DLD1 (cell line): Measurements from ENCODE around the gene PDE11A.
"Not testable (repeated sequence)": the region's sequence is repeated elsewhere in the genome, so short reads cannot be mapped to it uniquely, and the experiment has no call there.

Source experiments
- in situ Hi-C: cut with HindIII; loops from 2 replicates; pipeline ENCODE4 v1.10.0; 2017; ENCODE audit warnings: low sequenced_read_pairs

Gene PDE11A

DNA sequence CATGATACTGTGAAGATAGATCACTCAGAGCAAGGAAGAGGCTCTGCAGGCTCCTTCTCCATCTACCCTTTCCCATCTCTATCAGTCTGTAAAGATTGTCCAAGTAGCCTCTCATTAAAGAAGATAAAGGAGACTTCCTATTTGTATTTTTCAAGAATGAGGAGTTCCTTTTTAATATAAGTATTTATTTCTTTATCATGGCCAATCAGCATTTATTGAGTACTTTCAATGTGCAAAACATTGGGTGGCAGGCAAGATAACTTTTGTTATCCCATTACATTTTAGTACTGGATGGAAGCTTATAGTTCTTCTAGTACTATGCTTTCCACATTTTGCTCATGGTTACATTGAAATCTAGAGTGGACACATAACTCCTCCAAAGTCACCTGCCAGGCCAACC, 3.6 kb upstream of the PDE11A start:
- in situ Hi-C loops = no loop called here

DNA sequence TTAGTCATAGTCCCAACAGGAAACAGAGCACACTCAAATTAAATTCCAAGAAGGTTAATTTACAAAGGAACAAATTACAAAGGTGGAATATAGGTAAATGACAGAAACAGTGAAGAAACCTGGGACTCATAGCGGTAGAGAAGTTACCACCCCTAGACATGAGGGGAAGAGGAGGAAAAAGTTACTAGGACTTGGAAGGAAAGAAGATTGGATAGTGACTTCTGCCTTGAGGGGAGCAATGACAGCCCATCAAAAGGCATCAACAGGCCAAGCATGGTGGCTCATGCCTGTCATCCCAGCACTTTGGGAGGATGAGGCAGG, 2.4 kb upstream of the PDE11A start:
- in situ Hi-C loops = no loop called here

DNA sequence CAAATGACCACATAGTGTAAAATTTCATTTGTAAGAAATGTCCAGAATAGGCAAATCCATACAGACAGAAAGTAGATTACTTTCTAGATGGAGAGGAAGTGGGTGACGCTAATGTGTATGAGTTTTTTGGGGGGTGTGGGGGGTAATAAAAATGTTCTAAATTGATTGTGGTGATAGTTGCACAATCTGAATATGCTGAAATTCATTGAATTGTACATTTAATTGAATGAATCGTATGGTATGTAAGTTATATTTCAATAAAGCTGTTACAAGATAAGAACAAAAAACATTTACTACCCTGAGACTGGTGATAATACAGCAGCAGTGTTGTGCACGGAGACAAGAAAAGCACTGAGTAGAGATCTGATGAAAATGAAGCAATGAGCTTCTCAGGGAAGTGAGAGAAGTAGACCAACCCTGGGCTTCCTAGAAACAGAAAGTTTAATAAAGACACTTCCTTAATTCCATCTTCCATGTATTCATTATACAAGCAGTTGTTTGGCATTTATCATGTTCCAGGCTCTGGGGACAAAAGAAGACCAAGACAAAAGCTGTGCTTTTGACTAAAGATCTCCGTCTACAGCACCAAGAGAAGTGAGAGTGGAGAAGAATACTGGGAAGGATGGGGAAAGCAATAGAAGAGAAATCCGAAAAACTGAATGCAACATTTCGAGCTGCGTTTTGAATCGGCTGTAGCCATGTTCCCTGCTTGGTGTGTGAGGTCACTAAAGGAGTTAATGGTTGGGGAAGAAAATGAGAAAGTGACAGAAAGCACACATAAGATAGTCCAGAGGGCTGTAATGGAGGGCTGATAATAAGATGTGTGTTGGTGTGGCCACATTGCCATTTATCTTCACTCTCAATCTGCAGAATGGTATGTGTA, 1.8 kb upstream of the PDE11A start:
- in situ Hi-C loops = no loop called here

DNA sequence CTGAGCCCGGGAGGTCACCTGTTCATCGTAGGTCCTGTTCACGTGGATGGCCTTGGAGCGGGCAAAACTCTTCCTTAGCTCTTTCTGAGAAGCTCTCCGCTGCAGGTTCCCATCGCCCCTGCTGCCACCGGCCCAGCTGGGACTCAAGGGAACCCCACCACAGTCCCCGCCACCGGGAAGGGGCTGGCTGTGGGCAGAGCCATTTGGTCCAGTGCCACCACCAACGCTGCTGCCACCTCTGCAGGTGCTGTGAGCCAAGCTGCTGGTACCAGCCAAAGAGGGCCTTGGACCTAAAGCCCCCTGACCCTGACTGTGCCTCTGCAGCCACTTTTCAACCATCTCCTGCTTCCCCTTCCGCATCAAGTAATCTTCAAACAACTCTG, 586 bp downstream of the PDE11A start:
- in situ Hi-C loops = no loop called here

- in situ Hi-C loops = no loop called here
Observed at GRCh38 chr2:178070824-178071223, 1.8 kb downstream of the PDE11A start.

GRCh38 chr2:178069551-178069950, 3.0 kb downstream of the PDE11A start:
- in situ Hi-C loops = no loop called here

GRCh38 chr2:178068823-178069454, 3.6 kb downstream of the PDE11A start:
- in situ Hi-C loops = no loop called here

- in situ Hi-C loops = no loop called here
Observed at GRCh38 chr2:178066890-178067669, 5.5 kb downstream of the PDE11A start.

DNA sequence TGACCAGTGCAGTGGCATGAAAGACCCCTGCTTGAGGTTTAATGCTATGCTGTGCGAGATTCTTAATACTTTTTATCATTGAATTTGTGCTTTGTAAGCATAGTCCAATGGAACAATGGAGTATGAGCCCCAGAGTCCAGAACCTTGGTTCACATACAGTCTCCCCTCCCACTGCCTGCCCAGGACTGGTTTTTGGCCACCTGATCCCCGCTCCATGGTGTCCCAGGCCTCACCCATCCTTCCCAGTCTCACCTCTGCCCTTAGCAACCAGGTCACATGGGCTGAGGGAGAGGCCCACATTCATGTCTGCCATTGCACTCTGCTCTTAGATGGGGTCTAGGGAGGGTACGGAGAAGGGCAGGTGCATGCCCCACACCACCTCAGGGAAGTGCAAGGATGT, 6.3 kb downstream of the PDE11A start:
- in situ Hi-C loops = no loop called here

DNA sequence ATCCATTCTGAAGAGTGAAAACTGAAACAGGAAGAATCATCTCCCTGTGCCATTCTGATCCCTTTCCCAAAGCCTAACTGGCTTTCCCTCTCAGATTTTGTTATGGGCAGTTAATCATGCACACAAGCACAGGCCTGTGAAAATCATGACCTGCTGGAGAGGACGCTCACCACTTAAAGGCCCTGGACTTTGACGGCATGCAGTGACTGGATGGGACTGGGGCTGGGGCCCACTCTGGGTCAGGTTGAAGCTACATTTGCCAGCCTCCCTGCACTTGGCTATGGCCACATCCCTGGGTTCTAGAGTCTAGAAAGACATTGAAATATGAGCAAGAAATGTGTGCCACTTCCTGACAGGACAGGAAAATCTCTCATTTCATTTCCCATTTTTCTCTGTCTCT, 12.9 kb downstream of the PDE11A start:
- in situ Hi-C loops = no loop called here

- in situ Hi-C loops = no loop called here
Observed at GRCh38 chr2:178059111-178059510, 13.5 kb downstream of the PDE11A start.

DNA sequence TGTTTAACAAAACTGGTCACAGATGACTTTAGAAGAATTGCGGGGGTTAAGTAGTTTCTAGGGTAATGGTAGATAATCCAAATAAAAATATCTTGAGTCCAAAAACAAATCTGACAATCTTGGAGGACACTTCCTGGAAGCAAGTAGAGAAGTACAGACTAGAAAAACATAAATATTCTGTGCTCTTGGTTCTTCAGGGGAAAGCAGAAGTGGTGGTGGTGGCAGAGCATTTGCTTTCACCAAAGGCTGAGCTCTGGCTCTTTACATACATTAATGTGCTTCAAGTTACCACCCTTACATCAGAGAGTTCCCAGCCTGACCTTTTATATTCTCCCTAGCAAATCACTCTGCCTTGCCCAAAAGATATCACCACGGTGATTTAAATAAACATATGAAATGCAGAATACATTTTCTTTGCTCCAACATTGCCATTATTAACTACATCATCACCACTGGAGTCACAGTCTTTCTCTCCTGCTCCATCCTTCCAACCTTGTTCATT, 15.3 kb downstream of the PDE11A start:
- in situ Hi-C loops = no loop called here

DNA sequence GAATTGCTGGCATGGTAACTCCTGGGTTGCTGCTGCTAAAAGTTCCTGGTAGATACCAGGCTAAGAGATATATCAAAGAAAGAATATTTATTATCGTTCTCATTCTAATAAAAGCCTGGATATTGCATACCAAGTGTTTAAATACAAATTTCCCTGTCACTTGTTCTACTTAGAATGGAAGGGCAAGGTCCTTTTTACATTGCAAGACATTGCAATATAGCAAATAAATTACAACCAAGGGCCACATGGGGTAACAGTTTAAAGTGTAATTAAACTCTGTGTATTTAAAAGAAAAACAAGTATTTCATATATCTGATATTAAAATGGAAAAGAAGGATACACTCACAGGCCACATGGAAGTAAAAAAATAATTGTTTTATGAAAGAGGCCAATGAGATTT, 16.2 kb downstream of the PDE11A start:
- in situ Hi-C loops = no loop called here

DNA sequence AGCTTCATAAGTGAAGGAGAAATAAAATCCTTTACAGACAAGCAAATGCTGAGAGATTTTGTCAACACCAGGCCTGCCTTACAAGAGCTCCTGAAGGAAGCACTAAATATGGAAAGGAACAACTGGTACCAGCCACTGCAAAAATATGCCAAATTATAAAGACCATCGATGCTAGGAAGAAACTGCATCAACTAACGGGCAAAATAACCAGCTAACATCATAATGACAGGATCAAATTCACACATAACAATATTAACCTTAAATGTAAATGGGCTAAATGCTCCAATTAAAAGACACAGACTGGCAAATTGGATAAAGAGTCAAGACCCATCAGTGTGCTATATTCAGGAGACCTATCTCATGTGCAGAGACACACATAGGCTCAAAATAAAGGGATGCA, 21.3 kb downstream of the PDE11A start:
- in situ Hi-C loops = not testable (repeated sequence)

DNA sequence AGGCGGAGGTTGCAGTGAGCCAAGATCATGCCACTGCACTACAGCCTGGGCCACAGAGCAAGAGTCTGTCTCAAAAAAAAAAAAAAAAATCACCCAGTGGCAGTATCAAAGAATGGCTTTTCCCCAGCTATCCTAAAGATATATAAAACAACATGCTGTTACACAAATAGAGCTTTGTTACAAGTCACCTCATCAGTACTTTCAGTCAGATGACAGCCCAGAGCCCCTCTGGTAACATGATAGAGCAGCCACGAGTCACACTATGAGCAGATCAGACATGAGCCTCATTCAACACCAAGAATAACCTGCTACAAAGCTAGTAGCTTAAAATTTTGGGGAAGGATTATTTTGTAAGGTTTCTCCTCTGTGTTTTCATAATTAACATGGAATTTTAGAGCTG, 25.2 kb downstream of the PDE11A start:
- in situ Hi-C loops = no loop called here

DNA sequence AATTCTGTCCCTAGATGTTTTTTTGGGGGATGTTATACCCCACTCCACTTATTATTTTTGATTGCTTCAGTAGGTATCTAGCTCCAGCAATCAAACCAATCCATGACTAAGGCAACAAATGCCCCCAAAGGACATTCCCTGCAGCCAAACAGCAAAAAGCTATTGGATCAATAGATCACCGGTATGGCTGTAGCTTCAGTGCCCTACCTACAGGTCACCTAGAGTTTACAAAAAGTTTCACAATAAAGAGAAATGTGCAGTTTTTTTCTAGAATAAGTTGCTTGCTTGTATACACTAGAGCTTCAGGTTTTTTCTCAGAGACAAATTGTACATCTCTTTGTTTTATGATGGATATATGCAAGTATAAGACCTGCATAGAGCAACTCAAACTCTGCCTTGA, 27.7 kb downstream of the PDE11A start:
- in situ Hi-C loops = no loop called here

GRCh38 chr2:178043266-178043665, 29.3 kb downstream of the PDE11A start:
- in situ Hi-C loops = no loop called here

GRCh38 chr2:178033583-178033982, 39.0 kb downstream of the PDE11A start:
- in situ Hi-C loops = not testable (repeated sequence)

- in situ Hi-C loops = no loop called here
Observed at GRCh38 chr2:178029342-178029741, 43.2 kb downstream of the PDE11A start.

DNA sequence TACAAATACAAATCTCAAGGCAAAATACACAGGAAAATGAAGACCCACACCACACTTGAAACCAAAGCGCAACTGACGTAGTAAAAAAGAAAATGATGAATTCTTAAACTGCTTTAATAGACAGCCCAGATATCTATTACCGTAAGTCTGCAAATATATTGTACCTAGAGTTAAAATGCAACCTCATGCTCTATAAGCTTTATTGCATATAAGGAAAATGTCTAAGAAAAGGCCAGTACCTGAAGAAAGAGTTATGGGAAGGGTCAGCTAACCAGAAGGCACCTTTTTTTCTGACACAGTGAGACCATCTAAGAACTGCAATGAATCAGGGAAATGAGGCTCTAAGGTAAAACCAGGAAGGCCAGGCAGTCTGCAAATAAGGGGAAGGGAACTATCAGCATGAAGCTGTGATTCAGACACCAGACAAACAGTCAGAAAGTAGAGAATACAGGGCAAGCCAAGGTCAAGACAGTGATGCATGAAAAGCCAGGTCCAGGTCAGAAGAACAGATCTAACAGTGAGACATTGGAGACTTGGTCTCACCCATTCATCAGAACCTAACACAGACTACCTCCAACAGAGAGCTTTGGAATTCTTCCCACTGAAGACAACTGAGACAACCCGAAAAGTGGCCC, 46.9 kb downstream of the PDE11A start:
- in situ Hi-C loops = no loop called here

DNA sequence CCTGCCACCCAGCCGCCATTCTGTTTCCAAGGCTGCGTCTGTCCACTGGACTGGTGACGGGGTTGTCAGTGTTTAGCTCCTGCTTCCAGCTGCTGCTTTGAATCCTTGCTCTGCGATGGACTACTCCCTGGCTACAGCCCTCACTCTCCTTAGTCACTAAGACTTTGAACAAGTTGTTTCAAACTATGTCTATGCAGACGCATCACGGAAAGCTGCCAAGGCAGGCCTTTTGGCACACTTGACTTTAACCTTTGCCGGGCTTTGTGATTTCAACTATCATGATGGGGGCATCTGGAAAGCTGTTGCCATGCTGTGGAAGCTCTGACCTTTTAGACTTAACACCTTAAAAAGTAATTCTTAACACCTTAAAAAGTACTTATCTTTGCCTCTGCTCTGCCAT, 54.4 kb downstream of the PDE11A start:
- in situ Hi-C loops = no loop called here
